DMS79 treated with DMSO at 0.1 percent for 48 hours (cell line): ENCODE results near the gene FAM114A1.
"Not testable (repeated sequence)": the region's sequence is repeated elsewhere in the genome, so short reads cannot be mapped to it uniquely, and the experiment has no call there.

Experiments
- DNase-seq: peaks from one replicate; lab custom pipeline; 2025; lab: John Stamatoyannopoulos, UW

The FAM114A1 gene

GRCh38 chr4:38935391-38936073 lies 67.9 kb downstream of the FAM114A1 start:
- no peak for DNase-seq

GRCh38 chr4:38939165-38939564 lies 71.6 kb downstream of the FAM114A1 start:
- no peak for DNase-seq

GRCh38 chr4:38940476-38940875 lies 72.9 kb downstream of the FAM114A1 start:
- no peak for DNase-seq

GRCh38 chr4:38941906-38942305 lies 74.3 kb downstream of the FAM114A1 start:
- not testable (repeated sequence) for DNase-seq

GRCh38 chr4:38943343-38943742 lies 75.7 kb downstream of the FAM114A1 start:
- no peak for DNase-seq

- no peak for DNase-seq
Measured at GRCh38 chr4:38944440-38944839, 76.8 kb downstream of the FAM114A1 start.

- DNase-seq: no peak
Measured at GRCh38 chr4:38946919-38947318, 79.3 kb downstream of the FAM114A1 start.

- DNase-seq: no peak
Measured at GRCh38 chr4:38948551-38948950, 80.9 kb downstream of the FAM114A1 start.

GRCh38 chr4:38949411-38950051 lies 81.9 kb downstream of the FAM114A1 start:
- DNase-seq: no peak

GRCh38 chr4:38950159-38950558 lies 82.6 kb downstream of the FAM114A1 start:
- DNase-seq: no peak

GRCh38 chr4:38950734-38951133 lies 83.1 kb downstream of the FAM114A1 start:
- DNase-seq: no peak

- DNase-seq: no peak
Measured at GRCh38 chr4:38951598-38951997, 84.0 kb downstream of the FAM114A1 start.

GRCh38 chr4:38952017-38952416 lies 84.4 kb downstream of the FAM114A1 start:
- DNase-seq: no peak

- DNase-seq: no peak
Measured at GRCh38 chr4:38954727-38955126, 87.1 kb downstream of the FAM114A1 start.

GRCh38 chr4:38955957-38956356 lies 88.4 kb downstream of the FAM114A1 start:
- DNase-seq: no peak

- DNase-seq: no peak
Measured at GRCh38 chr4:38957261-38957815, 89.7 kb downstream of the FAM114A1 start.

GRCh38 chr4:38957893-38958292 lies 90.3 kb downstream of the FAM114A1 start:
- no peak for DNase-seq

GRCh38 chr4:38958453-38959190 lies 91.0 kb downstream of the FAM114A1 start:
- no peak for DNase-seq

GRCh38 chr4:38959248-38959647 lies 91.6 kb downstream of the FAM114A1 start:
- DNase-seq: not testable (repeated sequence)

- DNase-seq: no peak
Measured at GRCh38 chr4:38964942-38965775, 97.6 kb downstream of the FAM114A1 start.

- DNase-seq: no peak
Measured at GRCh38 chr4:38965866-38966265, 98.3 kb downstream of the FAM114A1 start.
